K562 (cell line): ENCODE results near the gene HRH3. TPM values are rescaled to one million over a fixed set of nuclear protein-coding genes. Genes with fewer than 3 reads are reported as not detected.
A peak's percentile ranks its signal among the peaks of the same experiment; 100 is the strongest.

ENCODE experiments used
- ATAC-seq: fragments of 200-7000 bp; cut with Tn5 transposase; 3 replicates; pipeline ENCODE4 v1.9.1; 2020; ENCODE audit warnings: moderate library complexity
- BruUV-seq: library from RNA; stranded (reverse); fragments of 400-500 nt; replicated peaks from 2 replicates; lab custom pipeline; 2021; lab: Mats Ljungman, UMichigan
- CTCF ChIA-PET: fragments of 300-600 bp; formaldehyde crosslinking; extraction: SDS; loops from one replicate; lab custom pipeline; 2021; ENCODE audit warnings: low intra/inter-chr PET ratio; lab: Yijun Ruan, JAX
- POLR2A ChIA-PET: fragments of 300-600, 350-650 bp; sonication (Branson Sonifier 250); formaldehyde crosslinking; extraction: SDS; loops from one replicate; lab custom pipeline; 2021; ENCODE audit warnings: antibody characterized with exemption, inconsistent platforms; lab: Yijun Ruan, JAX
- DNase-seq, 4 experiments: peaks; one replicate each; pipeline versions ENCODE4 v3.0.0 to v3.0.0-alpha.2; 2011 to 2018; ENCODE audit warnings: low spot score in 3 of 4, mixed read lengths in 3 of 4; ENCODE audit errors: extremely low read depth in 1 of 4
- FAIRE-seq: peaks from 2 replicates; lab custom pipeline; 2011; peaks lifted over from hg19 to GRCh38; lab: Jason Lieb, UNC
- H2AFZ ChIP-seq: 2 replicates; pipeline ENCODE4 v1.6.0; 2011; ENCODE audit warnings: low read depth, low read length, control low read depth, inconsistent platforms
- H3K27ac ChIP-seq: fragments of 200-600 bp; 3 replicates; pipeline ENCODE4 v1.8.0; 2011; ENCODE audit warnings: low read depth, mild to moderate bottlenecking, control low read depth, inconsistent platforms, low read length, moderate library complexity, mixed read lengths; ENCODE audit errors: extremely low read depth
- H3K27me3 ChIP-seq, 2 experiments: fragments of 300-600 bp in 1 of 2; 2 replicates in 1 of 2; 3 replicates in 1 of 2; pipeline versions ENCODE4 v1.6.0 to v1.8.0; 2011; ENCODE audit warnings: inconsistent platforms in 2 of 2, low read length in 2 of 2, mild to moderate bottlenecking in 1 of 2, mixed read lengths in 1 of 2, moderate library complexity in 1 of 2; ENCODE audit not compliant: control insufficient read depth in 2 of 2, insufficient read depth in 2 of 2
- H3K36me3 ChIP-seq: fragments of 300-600 bp; 3 replicates; pipeline ENCODE4 v1.8.0; 2011; ENCODE audit warnings: mild to moderate bottlenecking, low read length, inconsistent platforms; ENCODE audit not compliant: control insufficient read depth, insufficient read depth
- H3K4me1 ChIP-seq, 2 experiments: fragments of 200-600 bp in 1 of 2; replicated peaks in 1 of 2; 2 replicates in 1 of 2; 3 replicates in 1 of 2; pipeline versions ENCODE4 v1.5.1 to v1.8.0; 2011; ENCODE audit warnings: inconsistent platforms in 2 of 2, low read length in 2 of 2, mild to moderate bottlenecking in 1 of 2, mixed read lengths in 1 of 2, moderate library complexity in 1 of 2; ENCODE audit not compliant: control insufficient read depth in 2 of 2, insufficient read depth in 2 of 2
- H3K4me2 ChIP-seq: 2 replicates; pipeline ENCODE4 v1.6.1; 2011; ENCODE audit warnings: low read length, control low read depth, inconsistent platforms, mixed read lengths; ENCODE audit not compliant: insufficient read depth
- H3K4me3 ChIP-seq: fragments of 200-600 bp; sonication (generic), shearing (Covaris generic); 2 replicates; pipeline ENCODE4 v1.5.1; 2016; ENCODE audit warnings: control low read depth, inconsistent platforms
- H3K79me2 ChIP-seq: fragments of 200-600 bp; 3 replicates; pipeline ENCODE4 v1.8.0; 2011; ENCODE audit warnings: low read length, inconsistent platforms; ENCODE audit not compliant: control insufficient read depth, insufficient read depth
- H3K9ac ChIP-seq, 2 experiments: 2 replicates each; pipeline versions ENCODE4 v1.6.0 to v1.6.1; 2011; ENCODE audit warnings: low read depth in 2 of 2, low read length in 2 of 2, control low read depth in 1 of 2, inconsistent platforms in 1 of 2, mild to moderate bottlenecking in 1 of 2, mixed read lengths in 1 of 2; ENCODE audit not compliant: insufficient read depth in 1 of 2
- H3K9me1 ChIP-seq: one replicate; pipeline ENCODE4 v1.6.0; 2011; ENCODE audit warnings: inconsistent platforms, mild to moderate bottlenecking, low read length, moderate library complexity; ENCODE audit not compliant: control insufficient read depth, insufficient read depth
- H3K9me3 ChIP-seq: replicated peaks from 2 replicates; pipeline ENCODE4 v1.5.1; 2011; ENCODE audit warnings: low read depth, low read length, inconsistent platforms; ENCODE audit not compliant: control insufficient read depth, insufficient read depth
- H4K20me1 ChIP-seq: replicated peaks from 2 replicates; pipeline ENCODE4 v1.6.1; 2011; ENCODE audit warnings: low read length, inconsistent platforms, mixed read lengths; ENCODE audit not compliant: control insufficient read depth, insufficient read depth
- ELF2 ChIP-seq: fragments of 250-450 bp; sonication (Bioruptor Pico); IDR thresholded peaks from 2 replicates; pipeline ENCODE4 v1.5.0; 2021; ENCODE audit warnings: mild to moderate bottlenecking
- EP400 ChIP-seq: fragments of 450-650 bp; IDR thresholded peaks from 2 replicates; pipeline ENCODE4 v1.6.1; 2017; ENCODE audit warnings: antibody characterized with exemption, mild to moderate bottlenecking, moderate library complexity
- FOS ChIP-seq: IDR thresholded peaks from 3 replicates; pipeline ENCODE4 v1.6.1; 2011; ENCODE audit not compliant: insufficient read length; ENCODE audit errors: extremely low read depth
- FOSL1 ChIP-seq: fragments of 200-800 bp; sonication (Bioruptor generic); conservative IDR thresholded peaks from 2 replicates; pipeline ENCODE4 v1.6.1; 2016; ENCODE audit warnings: missing genetic modification characterization, missing compliant biosample characterization
- FOXP1 ChIP-seq: sonication (generic); formaldehyde crosslinking; IDR thresholded peaks from 2 replicates; pipeline ENCODE4 v1.8.0; 2022; ENCODE audit warnings: mild to moderate bottlenecking, missing genetic modification reagents
- MAFK ChIP-seq: IDR thresholded peaks from 2 replicates; pipeline ENCODE4 v1.6.1; 2011; ENCODE audit warnings: low read length, improper control_type of control experiment
- MTA3 ChIP-seq: fragments of 450-650 bp; formaldehyde crosslinking; IDR thresholded peaks from 2 replicates; pipeline ENCODE4 v1.6.1; 2017; ENCODE audit warnings: mild to moderate bottlenecking, borderline replicate concordance
- NR2C2 ChIP-seq, 2 experiments: fragments of 200-800 bp in 1 of 2; sonication (Bioruptor generic) in 1 of 2; sonication (generic) in 1 of 2; formaldehyde crosslinking in 1 of 2; IDR thresholded peaks; 2 replicates each; pipeline versions ENCODE4 v1.6.1 to v1.8.0; 2016 to 2022; ENCODE audit warnings: mild to moderate bottlenecking in 1 of 2, missing compliant biosample characterization in 1 of 2, missing genetic modification characterization in 1 of 2, missing genetic modification reagents in 1 of 2
- SP1 ChIP-seq: sonication (generic); formaldehyde crosslinking; IDR thresholded peaks from 2 replicates; pipeline ENCODE4 v1.8.1; 2022; ENCODE audit warnings: mild to moderate bottlenecking, missing genetic modification reagents
- SPI1 ChIP-seq: IDR thresholded peaks from 2 replicates; pipeline ENCODE4 v1.6.1; 2011; ENCODE audit warnings: low read depth, low read length, control low read depth, borderline replicate concordance
- TGIF2 ChIP-seq: sonication (generic); formaldehyde crosslinking; IDR thresholded peaks from 2 replicates; pipeline ENCODE4 v1.8.1; 2022; ENCODE audit warnings: mild to moderate bottlenecking, missing genetic modification reagents, moderate library complexity
- ZNF717 ChIP-seq: fragments of 250-450 bp; sonication (Bioruptor Pico); IDR thresholded peaks from 2 replicates; pipeline ENCODE4 v1.5.0; 2021
- WGBS: fragments of 100-300 bp; shearing (Covaris generic); methylation state at CpG from one replicate; pipeline ENCODE4 v1.1.6; 2016; ENCODE audit warnings: low coverage, mixed read lengths; ENCODE audit not compliant: insufficient coverage; ENCODE audit errors: missing lambda C conversion rate; 5-methylcytosine and 5-hydroxymethylcytosine counted together
- in situ Hi-C: fragments of 300-500 bp; cut with MboI; formaldehyde crosslinking; loops from 4 replicates; pipeline ENCODE4 v1.15.0; 2018; ENCODE audit warnings: inconsistent platforms, mixed read lengths
- intact Hi-C: fragments of 100-400 bp; cut with micrococcal nuclease; formaldehyde crosslinking; loops from 2 replicates; pipeline ENCODE4 v1.14.2; 2022
- polyA plus RNA-seq, 8 experiments: library from polyadenylated mRNA; depleted of rRNA in 4 of 8; stranded (reverse) in 5 of 8; unstranded in 3 of 8; fragments of >200 nt; fragmentation: Nextera tagmentation in 2 of 8; fragmentation: Illumina TruSeq in 1 of 8; extraction: Ambion mirVana in 2 of 8; extraction: Trizol in 1 of 8; gene quantifications; 2 replicates each; pipeline versions ENCODE4 v1.2.1 to v1.2.3, GENCODE V29; 2011 to 2014; ENCODE audit warnings: inconsistent platforms in 1 of 8, missing spikeins in 1 of 8
- total RNA-seq, 7 experiments: library from RNA; depleted of rRNA in 6 of 7; stranded (reverse); fragments of >200 nt in 6 of 7; fragmentation: Illumina TruSeq in 2 of 7; extraction: Trizol in 2 of 7; gene quantifications; 2 replicates each; pipeline versions ENCODE4 v1.2.1 to v1.2.3, GENCODE V29; 2011 to 2021; ENCODE audit warnings: low replicate concordance in 1 of 7
- TF ChIP-seq, protein P1 (sequence below): fragments of 450-650 bp; IDR thresholded peaks from 2 replicates; pipeline ENCODE4 v1.6.1; 2014; ENCODE audit warnings: low read depth, mild to moderate bottlenecking, moderate library complexity, borderline replicate concordance
- TF ChIP-seq, protein P2 (sequence below), 2 experiments: IDR thresholded peaks in 1 of 2; conservative IDR thresholded peaks in 1 of 2; 2 replicates each; pipeline ENCODE4 v1.6.1; 2016; ENCODE audit warnings: low read depth in 2 of 2, mild to moderate bottlenecking in 1 of 2, missing compliant biosample characterization in 1 of 2, missing genetic modification characterization in 1 of 2, moderate library complexity in 1 of 2
- TF ChIP-seq, protein P3 (sequence below): sonication (generic); formaldehyde crosslinking; IDR thresholded peaks from 2 replicates; pipeline ENCODE4 v1.8.0; 2022; ENCODE audit warnings: missing genetic modification reagents, mild to moderate bottlenecking, moderate library complexity, borderline replicate concordance

Gene HRH3
- total and polyA plus RNA-seq, 9 of the 15 experiments (the other 6 are each of a cell fraction or from before 2014, with no cell fraction given) = not detected

DNA sequence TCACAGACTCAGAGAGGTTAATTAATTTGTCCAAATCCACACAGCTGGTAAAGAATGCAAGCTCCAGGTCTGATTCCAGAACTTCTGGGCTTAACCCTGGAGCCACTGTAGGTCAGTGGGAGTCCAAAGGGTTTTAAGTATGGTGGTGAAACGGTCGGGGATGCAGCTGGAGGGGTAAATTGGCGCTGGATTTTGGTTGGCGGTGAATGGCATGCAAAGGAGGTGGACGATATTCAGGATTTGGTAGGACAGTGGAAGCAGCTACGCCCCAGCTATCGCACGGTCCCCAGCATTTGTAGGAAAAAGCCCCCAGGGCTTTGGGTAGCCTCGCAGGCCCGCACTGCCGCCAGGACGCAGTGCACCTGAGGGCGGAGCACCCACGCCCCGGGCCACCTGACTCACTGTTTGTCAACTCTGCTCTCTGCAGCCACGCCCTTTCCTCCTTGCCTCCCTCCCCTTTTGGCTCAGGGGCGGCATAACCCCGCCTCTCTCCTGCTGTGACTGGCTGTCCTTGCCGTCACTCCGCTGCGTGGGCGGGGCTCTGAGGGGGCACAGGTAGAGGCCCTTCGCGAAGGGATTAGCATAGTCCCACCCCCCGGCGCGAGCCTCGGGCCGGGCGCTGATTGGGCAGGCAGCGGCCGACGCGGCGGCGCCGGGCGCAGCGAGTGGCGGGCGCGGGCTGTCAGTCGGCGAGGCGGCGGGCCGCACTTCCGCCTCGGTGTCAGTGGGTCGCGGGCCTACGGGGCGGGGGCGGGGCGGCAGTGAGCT is 17.9 kb upstream of the HRH3 start, which contains the start of gene OSBPL2:
TSS of gene OSBPL2 (plus strand) at position 721 of the 768 bp plus-strand sequence. CDS start 17,664 bp downstream, outside the sequence.
- peak; percentile 100 for FAIRE-seq
- 3% methylated on average over 40 of the region's 55 CpGs for WGBS
- TF ChIP-seq, protein P1, sequence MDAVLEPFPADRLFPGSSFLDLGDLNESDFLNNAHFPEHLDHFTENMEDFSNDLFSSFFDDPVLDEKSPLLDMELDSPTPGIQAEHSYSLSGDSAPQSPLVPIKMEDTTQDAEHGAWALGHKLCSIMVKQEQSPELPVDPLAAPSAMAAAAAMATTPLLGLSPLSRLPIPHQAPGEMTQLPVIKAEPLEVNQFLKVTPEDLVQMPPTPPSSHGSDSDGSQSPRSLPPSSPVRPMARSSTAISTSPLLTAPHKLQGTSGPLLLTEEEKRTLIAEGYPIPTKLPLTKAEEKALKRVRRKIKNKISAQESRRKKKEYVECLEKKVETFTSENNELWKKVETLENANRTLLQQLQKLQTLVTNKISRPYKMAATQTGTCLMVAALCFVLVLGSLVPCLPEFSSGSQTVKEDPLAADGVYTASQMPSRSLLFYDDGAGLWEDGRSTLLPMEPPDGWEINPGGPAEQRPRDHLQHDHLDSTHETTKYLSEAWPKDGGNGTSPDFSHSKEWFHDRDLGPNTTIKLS = peak; percentile 96
- 0 out of 2 replicates have a peak, but pooled peaks have one; percentile 17 for TF ChIP-seq FOXP1 (CRISPR knock-in tag)
- TF ChIP-seq ELF2 (CRISPR knock-in tag) = no peak; the same call in 1 of the 2 replicates
- TF ChIP-seq NR2C2 (CRISPR knock-in tag; IDR thresholded peaks at IDR 0.05) = no peak
- TF ChIP-seq NR2C2 (tag; IDR thresholded peaks at IDR 0.05) = peak; percentile 90
- TF ChIP-seq ZNF717 (CRISPR knock-in tag) = no peak
- TF ChIP-seq, protein P2, sequence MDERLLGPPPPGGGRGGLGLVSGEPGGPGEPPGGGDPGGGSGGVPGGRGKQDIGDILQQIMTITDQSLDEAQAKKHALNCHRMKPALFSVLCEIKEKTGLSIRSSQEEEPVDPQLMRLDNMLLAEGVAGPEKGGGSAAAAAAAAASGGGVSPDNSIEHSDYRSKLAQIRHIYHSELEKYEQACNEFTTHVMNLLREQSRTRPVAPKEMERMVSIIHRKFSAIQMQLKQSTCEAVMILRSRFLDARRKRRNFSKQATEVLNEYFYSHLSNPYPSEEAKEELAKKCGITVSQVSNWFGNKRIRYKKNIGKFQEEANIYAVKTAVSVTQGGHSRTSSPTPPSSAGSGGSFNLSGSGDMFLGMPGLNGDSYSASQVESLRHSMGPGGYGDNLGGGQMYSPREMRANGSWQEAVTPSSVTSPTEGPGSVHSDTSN (CRISPR knock-in tag; IDR thresholded peaks at IDR 0.05; ENCODE audit: low read depth) = peak; percentile 96
- TF ChIP-seq, protein P2 (tag; conservative IDR thresholded peaks at IDR 0.05; ENCODE audit: low read depth) = peak; percentile 98
- peak; percentile 41; the same call in 1 of the 2 replicates for TF ChIP-seq MTA3
- no peak for TF ChIP-seq EP400
- TF ChIP-seq SPI1 = peak; percentile 62; the same call in 1 of the 2 replicates
- TF ChIP-seq TGIF2 (CRISPR knock-in tag) = no peak
- TF ChIP-seq FOSL1 (tag) = peak; percentile 40; the same call in 1 of the 2 replicates
- peak; percentile 95 for TF ChIP-seq FOS
- no peak for TF ChIP-seq MAFK
- TF ChIP-seq SP1 = peak; percentile 98
- TF ChIP-seq, protein P3, sequence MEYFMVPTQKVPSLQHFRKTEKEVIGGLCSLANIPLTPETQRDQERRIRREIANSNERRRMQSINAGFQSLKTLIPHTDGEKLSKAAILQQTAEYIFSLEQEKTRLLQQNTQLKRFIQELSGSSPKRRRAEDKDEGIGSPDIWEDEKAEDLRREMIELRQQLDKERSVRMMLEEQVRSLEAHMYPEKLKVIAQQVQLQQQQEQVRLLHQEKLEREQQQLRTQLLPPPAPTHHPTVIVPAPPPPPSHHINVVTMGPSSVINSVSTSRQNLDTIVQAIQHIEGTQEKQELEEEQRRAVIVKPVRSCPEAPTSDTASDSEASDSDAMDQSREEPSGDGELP (CRISPR knock-in tag) = peak; percentile 73; the same call in 1 of the 2 replicates

More for the DNA sequence above, 17.9 kb upstream of the HRH3 start, which contains the start of gene OSBPL2:
- Histone ChIP-seq H3K9me3 (0 out of 2 replicates have a peak, but pooled peaks cover 1% of the 10 kb centered on the region), H3K27ac (peak within 1 kb of the TSS; percentile 62; the same call in 2 of the 3 replicates), H3K27me3 (no peaks in the 10 kb centered on the region), H4K20me1 (peaks cover 29% of the 10 kb centered on the region), H3K4me1 (peaks cover 12 to 53% of the 10 kb centered on the region in 2 experiments; a peak in 4 of 5 replicates), H2AFZ (peak within 1 kb of the TSS; percentile 63), H3K4me3 (peak within 1 kb of the TSS; percentile 68), H3K9me1 (peaks cover 11% of the 10 kb centered on the region), H3K9ac (peak within 1 kb of the TSS; percentile 49 to 97), H3K36me3 (peaks cover 14% of the 10 kb centered on the region; the same call in 2 of the 3 replicates), H3K79me2 (peaks cover 38% of the 10 kb centered on the region), H3K4me2 (peak within 1 kb of the TSS; percentile 84)
- CTCF ChIA-PET = interaction anchor here (0.9 kb wide), 1 partner anchor 64 kb away, joined by 3 read pairs; the partner anchor contains the start of gene ADRM1
- BruUV-seq = no TSS peak
- in situ Hi-C loops (no loop called here), intact Hi-C loops (loop anchor here (2.0 kb wide), 1 partner anchor 65 kb away; the partner anchor contains the start of gene ADRM1)
- ATAC-seq (peak; percentile 98), DNase-seq (peak; percentile 99 to 100 (median 100))
- POLR2A ChIA-PET = interaction anchor here (0.5 to 1.1 kb wide), 3 partner anchors 10 to 68 kb away, joined by 3 read pairs; no protein-coding TSS in a partner anchor
